ENCODE measurements around the gene ARG2. TPM values are rescaled to one million over a fixed set of nuclear protein-coding genes. Genes with fewer than 3 reads are reported as not detected.

ARG2 gene
- total and polyA plus RNA-seq, 2 donors (not counting 1 experiment from before 2014, with no cell fraction given) = 0.33 to 1.8 TPM

GRCh38 chr14:67650151-67650550 is 30.4 kb downstream of the ARG2 start:
- Histone ChIP-seq H3K9me3 (ENCODE audit: control extremely low read depth in 1 of 3, control insufficient read depth in 2 of 3, insufficient read depth in 1 of 3, low read length in 2 of 3) (no peaks in the 10 kb centered on the region), H2AFZ (ENCODE audit: insufficient read depth, low read depth, low read length, poor library complexity, severe bottlenecking) (no peak overlapping the region), H3K27ac (ENCODE audit: low read length in 2 of 2) (no peak overlapping the region), H4K20me1 (ENCODE audit: control insufficient read depth, insufficient read depth, low read length, poor library complexity, severe bottlenecking) (no peaks in the 10 kb centered on the region), H3K79me2 (ENCODE audit: control insufficient read depth, insufficient read depth, low read length) (no peaks in the 10 kb centered on the region), H3K27me3 (replicated peaks in 1 of 4; ENCODE audit: control extremely low read depth in 1 of 4, control insufficient read depth in 3 of 4, insufficient read depth in 4 of 4, low read length in 3 of 4) (no peaks in the 10 kb centered on the region), H3K36me3 (replicated peaks in 1 of 2; ENCODE audit: control extremely low read depth in 1 of 2, control insufficient read depth in 1 of 2, extremely low read depth in 1 of 2, insufficient read depth in 2 of 2, low read length in 1 of 2) (peaks cover 19 to 67% of the 10 kb centered on the region in 2 experiments), H3K4me2 (replicated peaks; ENCODE audit: low read depth, low read length, poor library complexity, severe bottlenecking) (no peak overlapping the region), H3K9ac (ENCODE audit: low read length) (no peak overlapping the region), H3K4me3 (ENCODE audit: control extremely low read depth in 1 of 5, extremely low read depth in 1 of 5, insufficient read depth in 1 of 5, low read depth in 2 of 5, low read length in 4 of 5) (no peak overlapping the region), H3K4me1 (ENCODE audit: control insufficient read depth in 2 of 2, insufficient read depth in 2 of 2, low read length in 2 of 2) (no peaks in the 10 kb centered on the region)
- no peak for TF ChIP-seq EZH2 (IDR thresholded peaks at IDR 0.05; ENCODE audit: borderline replicate concordance, insufficient read depth, low read depth, low read length, poor library complexity, severe bottlenecking)
- no peak for TF ChIP-seq CTCF (IDR thresholded peaks at IDR 0.05)
- Mint-ChIP-seq H3K4me1 (no peaks in the 10 kb centered on the region), H3K4me3 (no peak overlapping the region), H3K9me3 (ENCODE audit: insufficient read depth) (no peaks in the 10 kb centered on the region), H3K27me3 (no peaks in the 10 kb centered on the region), H3K27ac (no peak overlapping the region)
- intact Hi-C loops (cut with micrococcal nuclease) = no loop called here
- ATAC-seq (ENCODE audit: low read depth) (no peak), DNase-seq (no peak)
- ChIA-PET CTCF (no interaction called here), POLR2A (no interaction called here)
- WGBS (ENCODE audit: insufficient coverage) = no CpG with 5 or more reads among the region's 1 CpG

- peaks cover 19 to 72% of the 10 kb centered on the region in 2 experiments for H3K36me3 ChIP-seq (replicated peaks in 1 of 2; ENCODE audit: control extremely low read depth in 1 of 2, control insufficient read depth in 1 of 2, extremely low read depth in 1 of 2, insufficient read depth in 2 of 2, low read length in 1 of 2)
- ATAC-seq (ENCODE audit: low read depth) = no peak
- TF ChIP-seq EZH2 (IDR thresholded peaks at IDR 0.05; ENCODE audit: borderline replicate concordance, insufficient read depth, low read depth, low read length, poor library complexity, severe bottlenecking) = no peak
- no peak for TF ChIP-seq CTCF (IDR thresholded peaks at IDR 0.05)
- H3K9me3 Mint-ChIP-seq (ENCODE audit: insufficient read depth) = no peaks in the 10 kb centered on the region
- H3K27me3 Mint-ChIP-seq = no peaks in the 10 kb centered on the region
- H3K79me2 ChIP-seq (ENCODE audit: control insufficient read depth, insufficient read depth, low read length) = no peaks in the 10 kb centered on the region
- H2AFZ ChIP-seq (ENCODE audit: insufficient read depth, low read depth, low read length, poor library complexity, severe bottlenecking) = no peak overlapping the region
- H3K4me3 Mint-ChIP-seq = no peak overlapping the region
- H3K27ac Mint-ChIP-seq = no peak overlapping the region
- ChIA-PET CTCF (interaction anchor here (1.1 kb wide), 1 partner anchor 66 kb away, joined by 3 read pairs; no protein-coding TSS in a partner anchor), POLR2A (no interaction called here)
- no peak overlapping the region for H3K4me2 ChIP-seq (replicated peaks; ENCODE audit: low read depth, low read length, poor library complexity, severe bottlenecking)
- no CpG with 5 or more reads among the region's 2 CpGs for WGBS (ENCODE audit: insufficient coverage)
- H4K20me1 ChIP-seq (ENCODE audit: control insufficient read depth, insufficient read depth, low read length, poor library complexity, severe bottlenecking) = no peaks in the 10 kb centered on the region
- intact Hi-C loops (cut with micrococcal nuclease) = no loop called here
- no peak overlapping the region for H3K9ac ChIP-seq (ENCODE audit: low read length)
- no peak overlapping the region for H3K4me3 ChIP-seq (ENCODE audit: control extremely low read depth in 1 of 5, extremely low read depth in 1 of 5, insufficient read depth in 1 of 5, low read depth in 2 of 5, low read length in 4 of 5)
- no peak overlapping the region for H3K27ac ChIP-seq (ENCODE audit: low read length in 2 of 2)
- no peaks in the 10 kb centered on the region for H3K4me1 Mint-ChIP-seq
- DNase-seq = no peak
- no peaks in the 10 kb centered on the region for H3K27me3 ChIP-seq (replicated peaks in 1 of 4; ENCODE audit: control extremely low read depth in 1 of 4, control insufficient read depth in 3 of 4, insufficient read depth in 4 of 4, low read length in 3 of 4)
- no peaks in the 10 kb centered on the region for H3K9me3 ChIP-seq (ENCODE audit: control extremely low read depth in 1 of 3, control insufficient read depth in 2 of 3, insufficient read depth in 1 of 3, low read length in 2 of 3)
- no peaks in the 10 kb centered on the region for H3K4me1 ChIP-seq (ENCODE audit: control insufficient read depth in 2 of 2, insufficient read depth in 2 of 2, low read length in 2 of 2)
These were observed 31.0 kb downstream of the ARG2 start for GRCh38 chr14:67650694-67651093.

All from B cell (primary cell).